IMR-90 (cell line): ENCODE results near the gene GLRA3. TPM values are rescaled to one million over a fixed set of nuclear protein-coding genes. Genes with fewer than 3 reads are reported as not detected.

Experiments
- ATAC-seq: fragments of 200-7000 bp; cut with Tn5 transposase; 2 replicates; pipeline ENCODE4 v1.9.1; 2020; ENCODE audit warnings: low read depth, mild to moderate bottlenecking, moderate library complexity
- BruUV-seq: library from RNA; stranded (reverse); fragments of 400-500 nt; replicated peaks from 2 replicates; lab custom pipeline; 2021; lab: Mats Ljungman, UMichigan
- CTCF ChIA-PET: fragments of 300-600 bp; formaldehyde crosslinking; extraction: SDS; loops from one replicate; lab custom pipeline; 2021; ENCODE audit warnings: antibody characterized with exemption; lab: Yijun Ruan, JAX
- POLR2A ChIA-PET: fragments of 300-600 bp; sonication (Branson Sonifier 250); formaldehyde crosslinking; loops from one replicate; lab custom pipeline; 2022; ENCODE audit warnings: antibody characterized with exemption; ENCODE audit not compliant: unreplicated experiment; lab: Charles Lee
- DNase-seq: peaks from one replicate; pipeline ENCODE4 v3.0.0; 2013
- H2AFZ ChIP-seq: replicated peaks from 2 replicates; pipeline ENCODE3; 2013; ENCODE audit warnings: low read length, mild to moderate bottlenecking; ENCODE audit not compliant: poor library complexity
- H2AK5ac ChIP-seq: 2 replicates; pipeline ENCODE4 v1.6.1; 2013; ENCODE audit warnings: low read depth, low read length, inconsistent platforms
- H2AK9ac ChIP-seq: replicated peaks from 2 replicates; pipeline ENCODE3; 2013; ENCODE audit warnings: mild to moderate bottlenecking, low read depth, low read length, moderate library complexity; ENCODE audit not compliant: poor library complexity
- H2BK120ac ChIP-seq: 2 replicates; pipeline ENCODE4 v1.6.1; 2013; ENCODE audit warnings: low read depth, low read length, inconsistent platforms
- H2BK15ac ChIP-seq: 3 replicates; pipeline ENCODE4 v1.6.1; 2013; ENCODE audit warnings: low read depth, low read length, inconsistent platforms
- H2BK20ac ChIP-seq: 2 replicates; pipeline ENCODE4 v1.6.1; 2013; ENCODE audit warnings: low read depth, mild to moderate bottlenecking, inconsistent platforms, low read length, moderate library complexity
- H2BK5ac ChIP-seq: 2 replicates; pipeline ENCODE4 v1.6.1; 2013; ENCODE audit warnings: mild to moderate bottlenecking, low read depth, low read length, inconsistent platforms; ENCODE audit not compliant: poor library complexity, severe bottlenecking
- H3K14ac ChIP-seq: replicated peaks from 2 replicates; pipeline ENCODE4 v1.6.1; 2013; ENCODE audit warnings: low read depth, low read length, inconsistent platforms
- H3K18ac ChIP-seq: 2 replicates; pipeline ENCODE4 v1.6.1; 2013; ENCODE audit warnings: low read depth, low read length, control low read depth
- H3K23ac ChIP-seq: 2 replicates; pipeline ENCODE4 v1.6.1; 2013; ENCODE audit warnings: low read depth, low read length, inconsistent platforms
- H3K27ac ChIP-seq: 2 replicates; pipeline ENCODE4 v1.5.1; 2013; ENCODE audit warnings: mild to moderate bottlenecking, control low read depth, low read length; ENCODE audit not compliant: insufficient read depth
- H3K27me3 ChIP-seq: 2 replicates; pipeline ENCODE4 v1.6.1; 2013; ENCODE audit warnings: low read length; ENCODE audit not compliant: control insufficient read depth, insufficient read depth
- H3K36me3 ChIP-seq: 2 replicates; pipeline ENCODE4 v1.6.1; 2013; ENCODE audit warnings: low read length, mixed read lengths; ENCODE audit not compliant: control insufficient read depth, insufficient read depth
- H3K4ac ChIP-seq: 2 replicates; pipeline ENCODE4 v1.6.1; 2013; ENCODE audit warnings: low read depth, low read length, inconsistent platforms
- H3K4me1 ChIP-seq: 2 replicates; pipeline ENCODE4 v1.6.1; 2013; ENCODE audit warnings: low read length, mixed read lengths; ENCODE audit not compliant: control insufficient read depth, insufficient read depth
- H3K4me2 ChIP-seq: 2 replicates; pipeline ENCODE4 v1.6.1; 2013; ENCODE audit warnings: low read depth, mild to moderate bottlenecking, control low read depth, low read length, moderate library complexity
- H3K4me3 ChIP-seq: 2 replicates; pipeline ENCODE4 v1.5.1; 2013; ENCODE audit warnings: low read depth, mild to moderate bottlenecking, control low read depth, low read length, moderate library complexity; ENCODE audit not compliant: insufficient read depth
- H3K56ac ChIP-seq: 2 replicates; pipeline ENCODE4 v1.6.1; 2013; ENCODE audit warnings: low read length, inconsistent platforms; ENCODE audit not compliant: insufficient read depth; ENCODE audit errors: extremely low read depth
- H3K79me1 ChIP-seq, 2 experiments: 2 replicates each; pipeline ENCODE4 v1.6.1; 2013; ENCODE audit warnings: low read length in 2 of 2, inconsistent platforms in 1 of 2, low read depth in 1 of 2
- H3K9ac ChIP-seq: 2 replicates; pipeline ENCODE4 v1.6.1; 2013; ENCODE audit warnings: low read depth, low read length, control low read depth
- H3K9me1 ChIP-seq: 2 replicates; pipeline ENCODE4 v1.6.1; 2013; ENCODE audit warnings: low read length, inconsistent platforms; ENCODE audit not compliant: insufficient read depth
- H3K9me3 ChIP-seq: 2 replicates; pipeline ENCODE4 v1.6.1; 2013; ENCODE audit warnings: low read length; ENCODE audit not compliant: control insufficient read depth, insufficient read depth
- H4K20me1 ChIP-seq: 2 replicates; pipeline ENCODE4 v1.6.1; 2013; ENCODE audit warnings: low read length, inconsistent platforms; ENCODE audit not compliant: insufficient read depth
- H4K5ac ChIP-seq: 2 replicates; pipeline ENCODE4 v1.6.1; 2013; ENCODE audit warnings: mild to moderate bottlenecking, low read depth, low read length, control low read depth
- H4K8ac ChIP-seq, 2 experiments: 2 replicates each; pipeline ENCODE4 v1.6.1; 2013; ENCODE audit warnings: low read depth in 2 of 2, low read length in 2 of 2, control low read depth in 1 of 2, inconsistent platforms in 1 of 2
- H4K91ac ChIP-seq: 2 replicates; pipeline ENCODE4 v1.6.1; 2013; ENCODE audit warnings: low read depth, low read length, inconsistent platforms; ENCODE audit not compliant: insufficient read depth
- BHLHE40 ChIP-seq: fragments of 150-350 bp; IDR thresholded peaks from 2 replicates; pipeline ENCODE4 v1.6.1; 2016; ENCODE audit warnings: mild to moderate bottlenecking, low read depth, low read length
- CEBPB ChIP-seq: IDR thresholded peaks from 2 replicates; pipeline ENCODE4 v1.6.1; 2012; ENCODE audit warnings: low read depth, low read length, improper control_type of control experiment
- CHD1 ChIP-seq: IDR thresholded peaks from 2 replicates; pipeline ENCODE4 v1.6.1; 2012; ENCODE audit warnings: low read depth, low read length, improper control_type of control experiment
- ELK1 ChIP-seq: fragments of 150-350 bp; IDR thresholded peaks from 2 replicates; pipeline ENCODE4 v1.6.1; 2016; ENCODE audit warnings: low read depth, mild to moderate bottlenecking, low read length, moderate library complexity, borderline replicate concordance
- FOS ChIP-seq: fragments of 150-350 bp; IDR thresholded peaks from 2 replicates; pipeline ENCODE4 v1.6.1; 2016; ENCODE audit warnings: low read depth, low read length
- MAFK ChIP-seq: IDR thresholded peaks from 2 replicates; pipeline ENCODE4 v1.6.1; 2012; ENCODE audit warnings: low read depth, low read length, improper control_type of control experiment
- MAZ ChIP-seq: IDR thresholded peaks from 2 replicates; pipeline ENCODE4 v1.6.1; 2012; ENCODE audit warnings: low read depth, mild to moderate bottlenecking, low read length, improper control_type of control experiment, moderate library complexity, borderline replicate concordance
- MXI1 ChIP-seq: IDR thresholded peaks from 2 replicates; pipeline ENCODE4 v1.6.1; 2012; ENCODE audit warnings: low read depth, mild to moderate bottlenecking, low read length, moderate library complexity, borderline replicate concordance
- NFE2L2 ChIP-seq: fragments of 150-350 bp; IDR thresholded peaks from 2 replicates; pipeline ENCODE4 v1.6.1; 2016; ENCODE audit warnings: low read depth, mild to moderate bottlenecking, low read length
- POLR2A ChIP-seq: IDR thresholded peaks from 2 replicates; pipeline ENCODE4 v1.6.1; 2012; ENCODE audit warnings: mild to moderate bottlenecking, low read depth, low read length
- RAD21 ChIP-seq: IDR thresholded peaks from 2 replicates; pipeline ENCODE4 v1.6.1; 2012; ENCODE audit warnings: low read length, improper control_type of control experiment
- RCOR1 ChIP-seq: IDR thresholded peaks from 2 replicates; pipeline ENCODE4 v1.6.1; 2012; ENCODE audit warnings: mild to moderate bottlenecking, low read length, improper control_type of control experiment; ENCODE audit not compliant: insufficient replicate concordance
- RFX5 ChIP-seq: IDR thresholded peaks from 2 replicates; pipeline ENCODE4 v1.8.0; 2012; ENCODE audit warnings: low read depth, mild to moderate bottlenecking, low read length, moderate library complexity
- SMC3 ChIP-seq: fragments of 150-350 bp; IDR thresholded peaks from 2 replicates; pipeline ENCODE4 v1.6.1; 2016; ENCODE audit warnings: low read depth, mild to moderate bottlenecking, antibody characterized with exemption, low read length, moderate library complexity
- WGBS, 2 experiments: methylation state at CpG; one replicate each; pipeline versions ENCODE4 v1.1.5 to v1.1.7; 2013; ENCODE audit warnings: missing lambda C conversion rate in 2 of 2; ENCODE audit not compliant: insufficient read length in 1 of 2; ENCODE audit errors: extremely low coverage in 2 of 2; 5-methylcytosine and 5-hydroxymethylcytosine counted together
- dilution Hi-C: fragments of 300-500 bp; cut with HindIII; formaldehyde crosslinking; loops from one replicate; pipeline ENCODE4 v1.14.3; 2018; ENCODE audit warnings: low sequenced_read_pairs; ENCODE audit not compliant: unreplicated experiment
- in situ Hi-C: fragments of 300-500 bp; cut with MboI; formaldehyde crosslinking; loops from 3 replicates; pipeline ENCODE4 v1.14.3; 2019; ENCODE audit warnings: low sequenced_read_pairs, inconsistent platforms, mixed read lengths
- intact Hi-C: fragments of 100-400 bp; cut with micrococcal nuclease; formaldehyde crosslinking; loops from 2 replicates; pipeline ENCODE4 v1.10.0; 2022
- polyA plus RNA-seq, 3 experiments: library from polyadenylated mRNA; depleted of rRNA; stranded (reverse); fragments of >200 nt; gene quantifications; 2 replicates each; pipeline ENCODE4 v1.2.3, GENCODE V29; 2012; ENCODE audit warnings: low replicate concordance in 1 of 3
- total RNA-seq: library from RNA; depleted of rRNA; stranded (reverse); fragments of >200 nt; gene quantifications from 2 replicates; pipeline ENCODE4 v1.2.3, GENCODE V29; 2012
- TF ChIP-seq, protein P1 (sequence below): conservative IDR thresholded peaks from 2 replicates; pipeline ENCODE4 v1.5.1; 2012; ENCODE audit warnings: mild to moderate bottlenecking, low read depth, low read length, improper control_type of control experiment
- TF ChIP-seq, protein P2 (sequence below): fragments of 150-350 bp; IDR thresholded peaks from 2 replicates; pipeline ENCODE4 v1.6.1; 2017; ENCODE audit warnings: mild to moderate bottlenecking, antibody characterized with exemption, low read length, low read depth

Gene GLRA3
- total and polyA plus RNA-seq, 2 of the 4 experiments (the other 2 are of a cell fraction): not detected

- no peaks in the 10 kb centered on the region for H3K27me3 ChIP-seq
- H2AFZ ChIP-seq: no peak overlapping the region
- TF ChIP-seq MAZ (no peak), ELK1 (no peak), CHD1 (no peak), RCOR1 (no peak), SMC3 (no peak), RAD21 (no peak), FOS (no peak), MXI1 (no peak), BHLHE40 (no peak), CEBPB (no peak), NFE2L2 (no peak), POLR2A (no peak), RFX5 (no peak), MAFK (no peak)
- TF ChIP-seq, protein P1, sequence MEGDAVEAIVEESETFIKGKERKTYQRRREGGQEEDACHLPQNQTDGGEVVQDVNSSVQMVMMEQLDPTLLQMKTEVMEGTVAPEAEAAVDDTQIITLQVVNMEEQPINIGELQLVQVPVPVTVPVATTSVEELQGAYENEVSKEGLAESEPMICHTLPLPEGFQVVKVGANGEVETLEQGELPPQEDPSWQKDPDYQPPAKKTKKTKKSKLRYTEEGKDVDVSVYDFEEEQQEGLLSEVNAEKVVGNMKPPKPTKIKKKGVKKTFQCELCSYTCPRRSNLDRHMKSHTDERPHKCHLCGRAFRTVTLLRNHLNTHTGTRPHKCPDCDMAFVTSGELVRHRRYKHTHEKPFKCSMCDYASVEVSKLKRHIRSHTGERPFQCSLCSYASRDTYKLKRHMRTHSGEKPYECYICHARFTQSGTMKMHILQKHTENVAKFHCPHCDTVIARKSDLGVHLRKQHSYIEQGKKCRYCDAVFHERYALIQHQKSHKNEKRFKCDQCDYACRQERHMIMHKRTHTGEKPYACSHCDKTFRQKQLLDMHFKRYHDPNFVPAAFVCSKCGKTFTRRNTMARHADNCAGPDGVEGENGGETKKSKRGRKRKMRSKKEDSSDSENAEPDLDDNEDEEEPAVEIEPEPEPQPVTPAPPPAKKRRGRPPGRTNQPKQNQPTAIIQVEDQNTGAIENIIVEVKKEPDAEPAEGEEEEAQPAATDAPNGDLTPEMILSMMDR: no peak
- TF ChIP-seq, protein P2, sequence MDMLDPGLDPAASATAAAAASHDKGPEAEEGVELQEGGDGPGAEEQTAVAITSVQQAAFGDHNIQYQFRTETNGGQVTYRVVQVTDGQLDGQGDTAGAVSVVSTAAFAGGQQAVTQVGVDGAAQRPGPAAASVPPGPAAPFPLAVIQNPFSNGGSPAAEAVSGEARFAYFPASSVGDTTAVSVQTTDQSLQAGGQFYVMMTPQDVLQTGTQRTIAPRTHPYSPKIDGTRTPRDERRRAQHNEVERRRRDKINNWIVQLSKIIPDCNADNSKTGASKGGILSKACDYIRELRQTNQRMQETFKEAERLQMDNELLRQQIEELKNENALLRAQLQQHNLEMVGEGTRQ: no peak
- H2BK120ac ChIP-seq: no peak overlapping the region
- no peak overlapping the region for H3K4me2 ChIP-seq
- no peak overlapping the region for H2AK9ac ChIP-seq
- intact Hi-C loops (loop anchor here (1.0 kb wide), 1 partner anchor 348 kb away; no protein-coding TSS in a partner anchor), dilution Hi-C loops (no loop called here), in situ Hi-C loops (no loop called here)
- CTCF ChIA-PET: no interaction called here
- no TSS peak for BruUV-seq
- H3K9me3 ChIP-seq: no peaks in the 10 kb centered on the region
- no peak overlapping the region for H3K4me3 ChIP-seq
- H4K8ac ChIP-seq: no peak overlapping the region
- no peak overlapping the region for H3K23ac ChIP-seq
- WGBS, 2 experiments: 0 to 100% methylated on average over 1 to 2 of the region's 2 CpGs
- H2BK5ac ChIP-seq: no peak overlapping the region
- H2BK20ac ChIP-seq: no peak overlapping the region
- H3K9ac ChIP-seq: no peak overlapping the region
- H3K36me3 ChIP-seq: no peaks in the 10 kb centered on the region
- no peak overlapping the region for H4K91ac ChIP-seq
- no peak for ATAC-seq
- H3K9me1 ChIP-seq: no peaks in the 10 kb centered on the region
- no peak overlapping the region for H2AK5ac ChIP-seq
- H4K5ac ChIP-seq: no peak overlapping the region
- H3K18ac ChIP-seq: no peak overlapping the region
- no peaks in the 10 kb centered on the region for H3K79me1 ChIP-seq
- no peak overlapping the region for H3K27ac ChIP-seq
- no peak for DNase-seq
- H3K14ac ChIP-seq: no peak overlapping the region
- POLR2A ChIA-PET: no interaction called here
- H3K56ac ChIP-seq: no peak overlapping the region
- no peaks in the 10 kb centered on the region for H4K20me1 ChIP-seq
- H3K4me1 ChIP-seq: no peaks in the 10 kb centered on the region
- H3K4ac ChIP-seq: no peak overlapping the region
- H2BK15ac ChIP-seq: no peak overlapping the region
Measured at GRCh38 chr4:174713181-174713580, 115.9 kb downstream of the GLRA3 start.
